ENCODE measurements around the gene PTPN22. TPM values are rescaled to one million over a fixed set of nuclear protein-coding genes. Genes with fewer than 3 reads are reported as not detected.

Gene PTPN22
- total RNA-seq, 1 donor from 2014 or later = 7.4 TPM

- Histone ChIP-seq H3K27ac (no peak overlapping the region), H3K4me3 (no peak overlapping the region), H3K9me3 (no peaks in the 10 kb centered on the region), H3K27me3 (no peaks in the 10 kb centered on the region), H3K4me1 (no peaks in the 10 kb centered on the region), H3K36me3 (peaks cover 0 to 8% of the 10 kb centered on the region in 2 donors)
- DNase-seq (ENCODE audit: extremely low spot score in 2 of 2) = no peak
- TF ChIP-seq POLR2A (IDR thresholded peaks at IDR 0.05) (no peak), POLR2AphosphoS5 (IDR thresholded peaks at IDR 0.05; ENCODE audit: insufficient read depth in 1 of 2, low read depth in 1 of 2) (no peak)
- TF ChIP-seq, protein P1, sequence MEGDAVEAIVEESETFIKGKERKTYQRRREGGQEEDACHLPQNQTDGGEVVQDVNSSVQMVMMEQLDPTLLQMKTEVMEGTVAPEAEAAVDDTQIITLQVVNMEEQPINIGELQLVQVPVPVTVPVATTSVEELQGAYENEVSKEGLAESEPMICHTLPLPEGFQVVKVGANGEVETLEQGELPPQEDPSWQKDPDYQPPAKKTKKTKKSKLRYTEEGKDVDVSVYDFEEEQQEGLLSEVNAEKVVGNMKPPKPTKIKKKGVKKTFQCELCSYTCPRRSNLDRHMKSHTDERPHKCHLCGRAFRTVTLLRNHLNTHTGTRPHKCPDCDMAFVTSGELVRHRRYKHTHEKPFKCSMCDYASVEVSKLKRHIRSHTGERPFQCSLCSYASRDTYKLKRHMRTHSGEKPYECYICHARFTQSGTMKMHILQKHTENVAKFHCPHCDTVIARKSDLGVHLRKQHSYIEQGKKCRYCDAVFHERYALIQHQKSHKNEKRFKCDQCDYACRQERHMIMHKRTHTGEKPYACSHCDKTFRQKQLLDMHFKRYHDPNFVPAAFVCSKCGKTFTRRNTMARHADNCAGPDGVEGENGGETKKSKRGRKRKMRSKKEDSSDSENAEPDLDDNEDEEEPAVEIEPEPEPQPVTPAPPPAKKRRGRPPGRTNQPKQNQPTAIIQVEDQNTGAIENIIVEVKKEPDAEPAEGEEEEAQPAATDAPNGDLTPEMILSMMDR (IDR thresholded peaks at IDR 0.05) = no peak
- intact Hi-C loops (cut with DNase I) = no loop called here
Measured at GRCh38 chr1:113891631-113892220, 20.2 kb upstream of the PTPN22 start.

- no peak overlapping the region for H3K27ac ChIP-seq
Measured at GRCh38 chr1:113890816-113891215, 19.3 kb upstream of the PTPN22 start.

DNA sequence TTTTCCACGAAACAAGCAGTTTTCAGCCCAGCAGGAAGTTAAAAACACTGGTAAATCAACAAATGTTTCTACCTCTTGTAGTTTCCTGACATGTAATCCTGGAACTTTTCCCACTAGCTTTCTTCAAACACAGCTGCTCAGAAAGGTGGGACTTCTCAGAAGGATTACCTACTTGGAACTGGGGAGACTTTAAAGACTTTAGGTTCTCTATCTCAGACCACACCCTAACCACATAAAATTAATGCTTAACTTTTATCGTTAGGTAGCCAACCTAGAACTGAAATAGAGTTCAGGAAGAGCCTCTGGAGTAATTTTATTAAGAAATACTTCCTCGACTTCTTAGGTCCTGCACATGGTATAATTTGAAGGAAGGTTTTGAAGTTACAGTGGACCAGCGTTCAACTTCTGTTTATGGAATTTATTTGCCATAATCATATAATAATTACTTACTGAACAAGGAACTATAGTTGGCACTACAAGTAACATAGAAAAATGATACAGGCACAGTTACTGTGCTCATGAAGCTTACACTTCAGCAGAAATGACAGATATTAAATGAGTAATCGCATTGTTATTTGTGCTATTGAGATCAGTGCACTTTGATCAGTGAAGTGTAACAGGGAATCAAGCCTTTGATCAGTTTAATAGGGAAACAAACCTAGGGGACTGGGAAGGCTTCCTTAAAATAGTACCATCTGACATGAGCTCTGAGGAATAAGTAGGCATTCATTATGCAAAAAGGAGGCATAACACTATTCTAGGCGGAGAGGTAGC, 16.1 kb upstream of the PTPN22 start, which contains the start of gene BCL2L15:
Gene BCL2L15, minus strand, starts transcription at position 180 of the 774 bp plus-strand sequence. CDS start 206 bp downstream, outside the sequence.
- TF ChIP-seq, protein P1 (IDR thresholded peaks at IDR 0.05) = no peak
- TF ChIP-seq POLR2AphosphoS5 (IDR thresholded peaks at IDR 0.05; ENCODE audit: insufficient read depth in 1 of 2, low read depth in 1 of 2) = no peak
- no peak for TF ChIP-seq POLR2A (IDR thresholded peaks at IDR 0.05)
- DNase-seq (ENCODE audit: extremely low spot score in 2 of 2) = no peak
- H3K9me3 ChIP-seq = no peaks in the 10 kb centered on the region
- H3K4me1 ChIP-seq = no peaks in the 10 kb centered on the region
- no peaks in the 10 kb centered on the region for H3K36me3 ChIP-seq
- intact Hi-C loops (cut with DNase I) = no loop called here
- no peak within 1 kb of the TSS for H3K4me3 ChIP-seq
- no peaks in the 10 kb centered on the region for H3K27me3 ChIP-seq
- H3K27ac ChIP-seq = no peak within 1 kb of the TSS

More at GRCh38 chr1:113890816-113891215, 19.3 kb upstream of the PTPN22 start:
- DNase-seq (ENCODE audit: extremely low spot score in 2 of 2) = no peak
- intact Hi-C loops (cut with DNase I) = no loop called here
- no peaks in the 10 kb centered on the region for H3K4me1 ChIP-seq
- no peak overlapping the region for H3K4me3 ChIP-seq
- TF ChIP-seq, protein P1 (IDR thresholded peaks at IDR 0.05) = no peak
- TF ChIP-seq POLR2AphosphoS5 (IDR thresholded peaks at IDR 0.05; ENCODE audit: insufficient read depth in 1 of 2, low read depth in 1 of 2) (no peak), POLR2A (IDR thresholded peaks at IDR 0.05) (no peak)
- peaks cover 0 to 6% of the 10 kb centered on the region in 2 donors for H3K36me3 ChIP-seq
- H3K27me3 ChIP-seq = no peaks in the 10 kb centered on the region
- H3K9me3 ChIP-seq = no peaks in the 10 kb centered on the region

- no peaks in the 10 kb centered on the region for H3K4me1 ChIP-seq
- intact Hi-C loops (cut with DNase I) = no loop called here
- H3K27ac ChIP-seq = no peak overlapping the region
Measured at GRCh38 chr1:113886417-113887401, 15.2 kb upstream of the PTPN22 start.

DNA sequence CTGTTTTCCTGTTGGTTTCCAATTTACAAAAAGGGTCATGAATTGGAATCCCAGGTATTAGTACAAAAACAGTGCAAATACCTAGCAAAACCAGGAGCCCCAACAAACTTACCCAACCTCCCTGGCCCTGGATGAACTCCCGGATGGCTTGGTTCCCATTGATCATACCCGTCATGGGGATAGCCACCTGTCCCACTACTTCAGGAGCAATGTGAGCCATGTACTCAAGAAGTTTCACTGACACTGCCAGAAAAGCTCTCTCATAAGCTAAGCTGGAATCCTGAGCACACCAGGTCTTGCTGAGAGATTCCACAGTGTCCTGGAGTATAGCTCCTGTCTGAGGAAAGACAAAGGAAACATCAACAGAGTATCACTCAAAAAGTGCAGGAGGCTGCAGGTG, 10.1 kb upstream of the PTPN22 start:
- Histone ChIP-seq H3K4me3 (no peak overlapping the region), H3K36me3 (no peaks in the 10 kb centered on the region), H3K27me3 (no peaks in the 10 kb centered on the region), H3K27ac (no peak overlapping the region), H3K4me1 (no peaks in the 10 kb centered on the region), H3K9me3 (no peaks in the 10 kb centered on the region)
- intact Hi-C loops (cut with DNase I) = no loop called here
- no peak for DNase-seq (ENCODE audit: extremely low spot score in 2 of 2)
- TF ChIP-seq POLR2AphosphoS5 (IDR thresholded peaks at IDR 0.05; ENCODE audit: insufficient read depth in 1 of 2, low read depth in 1 of 2) = no peak
- no peak for TF ChIP-seq POLR2A (IDR thresholded peaks at IDR 0.05)
- TF ChIP-seq, protein P1 (IDR thresholded peaks at IDR 0.05) = no peak

More at GRCh38 chr1:113886417-113887401, 15.2 kb upstream of the PTPN22 start:
- TF ChIP-seq POLR2A (IDR thresholded peaks at IDR 0.05) = no peak
- no peak for TF ChIP-seq POLR2AphosphoS5 (IDR thresholded peaks at IDR 0.05; ENCODE audit: insufficient read depth in 1 of 2, low read depth in 1 of 2)
- no peak overlapping the region for H3K4me3 ChIP-seq
- no peaks in the 10 kb centered on the region for H3K27me3 ChIP-seq
- no peak for DNase-seq (ENCODE audit: extremely low spot score in 2 of 2)
- no peaks in the 10 kb centered on the region for H3K36me3 ChIP-seq
- no peaks in the 10 kb centered on the region for H3K9me3 ChIP-seq
